Stimulated activated CD8-positive, alpha-beta memory T cell treated with anti-CD3 and anti-CD28 coated beads, Interleukin-12 subunit alpha, Interleukin-12 subunit beta, amount 100 ng/mL, for 1 hour (primary cell): ENCODE data around the gene ALS2CL.
"Not testable (repeated sequence)": the region's sequence is repeated elsewhere in the genome, so short reads cannot be mapped to it uniquely, and the experiment has no call there.

Source experiments
- DNase-seq: peaks from one replicate; pipeline ENCODE4 v3.0.0-alpha.2; 2020; ENCODE audit warnings: low read depth

Gene ALS2CL

GRCh38 chr3:46693038-46693891 lies at the start of gene ALS2CL:
ALS2CL (minus strand) TSS chr3:46693679; CDS start chr3:46689440, 4,239 bp downstream.
- peak; percentile 41 for DNase-seq

- no peak for DNase-seq
Measured at GRCh38 chr3:46742992-46743585, 49.6 kb upstream of the ALS2CL start.

- DNase-seq, result not testable (repeated sequence)
Measured at GRCh38 chr3:46739565-46739964, 46.1 kb upstream of the ALS2CL start.

GRCh38 chr3:46737329-46737731 lies 43.9 kb upstream of the ALS2CL start:
- DNase-seq, result no peak

- DNase-seq, result no peak
Measured at GRCh38 chr3:46736006-46736872, 42.8 kb upstream of the ALS2CL start.

- no peak for DNase-seq
Measured at GRCh38 chr3:46734773-46735172, 41.3 kb upstream of the ALS2CL start.

GRCh38 chr3:46733026-46733800 lies 39.7 kb upstream of the ALS2CL start:
- DNase-seq, result no peak

GRCh38 chr3:46731795-46732194 lies 38.3 kb upstream of the ALS2CL start:
- DNase-seq, result no peak

GRCh38 chr3:46730819-46731218 lies 37.3 kb upstream of the ALS2CL start:
- no peak for DNase-seq

- no peak for DNase-seq
Measured at GRCh38 chr3:46729038-46729437, 35.6 kb upstream of the ALS2CL start.

- no peak for DNase-seq
Measured at GRCh38 chr3:46725621-46726314, 32.3 kb upstream of the ALS2CL start.

GRCh38 chr3:46724424-46724823 lies 30.9 kb upstream of the ALS2CL start:
- no peak for DNase-seq

- DNase-seq, result no peak
Measured at GRCh38 chr3:46722443-46722842, 29.0 kb upstream of the ALS2CL start.

- DNase-seq, result no peak
Measured at GRCh38 chr3:46721009-46721408, 27.5 kb upstream of the ALS2CL start.

GRCh38 chr3:46719735-46720271 lies 26.3 kb upstream of the ALS2CL start:
- DNase-seq, result no peak

- DNase-seq, result no peak
Measured at GRCh38 chr3:46719044-46719565, 25.6 kb upstream of the ALS2CL start.

GRCh38 chr3:46717447-46718231 lies 24.2 kb upstream of the ALS2CL start, which contains the start of gene PRSS50:
PRSS50 (minus strand) TSS chr3:46717869; CDS start chr3:46717824, 45 bp downstream.
- no peak for DNase-seq

GRCh38 chr3:46716461-46717441 lies 23.3 kb upstream of the ALS2CL start:
- no peak for DNase-seq
